WTC11 (cell line): ENCODE results near the gene FA2H. TPM values are rescaled to one million over a fixed set of nuclear protein-coding genes. Genes with fewer than 3 reads are reported as not detected.

Experiments used
- ATAC-seq: fragments of 200-7000 bp; cut with Tn5 transposase; 2 replicates; pipeline ENCODE4 v1.10.0; 2021; ENCODE audit warnings: mild to moderate bottlenecking, moderate library complexity
- CTCF ChIA-PET: fragments of 300-600 bp; sonication (Branson Sonifier 250); formaldehyde crosslinking; loops from one replicate; lab custom pipeline; 2021; ENCODE audit warnings: antibody characterized with exemption; lab: Charles Lee
- POLR2A ChIA-PET: fragments of 350-600 bp; sonication (Branson Sonifier 250); formaldehyde crosslinking; loops from one replicate; lab custom pipeline; 2021; ENCODE audit warnings: antibody characterized with exemption; lab: Charles Lee
- DNase-seq: peaks from one replicate; pipeline ENCODE4 v3.0.0; 2021; ENCODE audit warnings: low spot score
- H3K27ac Mint-ChIP-seq: 2 replicates; pipeline ENCODE4 v1.8.0; 2021; ENCODE audit warnings: mixed read lengths
- H3K27me3 Mint-ChIP-seq: 2 replicates; pipeline ENCODE4 v1.8.0; 2021; ENCODE audit warnings: low read depth, mild to moderate bottlenecking, moderate library complexity, mixed read lengths
- H3K36me3 Mint-ChIP-seq: 2 replicates; pipeline ENCODE4 v1.8.0; 2021; ENCODE audit warnings: mixed read lengths
- H3K4me1 Mint-ChIP-seq: 2 replicates; pipeline ENCODE4 v1.8.0; 2022; ENCODE audit warnings: mixed read lengths
- H3K4me3 Mint-ChIP-seq: 2 replicates; pipeline ENCODE4 v1.8.0; 2021; ENCODE audit warnings: mild to moderate bottlenecking, moderate library complexity, mixed read lengths
- H3K9me3 Mint-ChIP-seq: 2 replicates; pipeline ENCODE4 v1.8.0; 2021; ENCODE audit warnings: mixed read lengths
- ATF1 ChIP-seq: sonication (generic); formaldehyde crosslinking; IDR thresholded peaks from 2 replicates; pipeline ENCODE4 v1.8.1; 2023; ENCODE audit warnings: mild to moderate bottlenecking, moderate library complexity, missing genetic modification reagents
- EMX1 ChIP-seq: fragments of 250-450 bp; sonication (Bioruptor Pico); IDR thresholded peaks from 2 replicates; pipeline ENCODE4 v1.8.0; 2021; ENCODE audit warnings: mild to moderate bottlenecking
- JAZF1 ChIP-seq: fragments of 250-450 bp; sonication (Bioruptor Pico); IDR thresholded peaks from 2 replicates; pipeline ENCODE4 v1.9.0; 2021; ENCODE audit warnings: moderate library complexity, mild to moderate bottlenecking, inconsistent platforms
- MYBL2 ChIP-seq: sonication (generic); formaldehyde crosslinking; IDR thresholded peaks from 2 replicates; pipeline ENCODE4 v1.8.1; 2023; ENCODE audit warnings: mild to moderate bottlenecking, moderate library complexity, missing genetic modification reagents
- NFYB ChIP-seq: sonication (generic); formaldehyde crosslinking; conservative IDR thresholded peaks from 2 replicates; pipeline ENCODE4 v1.8.0; 2022; ENCODE audit warnings: low read depth, missing genetic modification reagents
- SMAD4 ChIP-seq: sonication (generic); formaldehyde crosslinking; IDR thresholded peaks from 2 replicates; pipeline ENCODE4 v1.8.0; 2022; ENCODE audit warnings: mild to moderate bottlenecking, missing genetic modification reagents
- TP53 ChIP-seq: sonication (generic); formaldehyde crosslinking; IDR thresholded peaks from 2 replicates; pipeline ENCODE4 v1.8.1; 2023; ENCODE audit warnings: mild to moderate bottlenecking, missing genetic modification reagents
- ZBTB21 ChIP-seq: sonication (generic); formaldehyde crosslinking; IDR thresholded peaks from 2 replicates; pipeline ENCODE4 v1.8.1; 2023; ENCODE audit warnings: mild to moderate bottlenecking, missing genetic modification reagents, borderline replicate concordance
- ZNF232 ChIP-seq: sonication (generic); formaldehyde crosslinking; IDR thresholded peaks from 2 replicates; pipeline ENCODE4 v1.8.0; 2022; ENCODE audit warnings: mild to moderate bottlenecking, missing genetic modification reagents
- ZNF263 ChIP-seq: sonication (generic); formaldehyde crosslinking; IDR thresholded peaks from 2 replicates; pipeline ENCODE4 v1.8.1; 2022; ENCODE audit warnings: low read depth, mild to moderate bottlenecking, moderate library complexity, missing genetic modification reagents
- ZNF423 ChIP-seq: fragments of 250-450 bp; sonication (Bioruptor Pico); IDR thresholded peaks from 2 replicates; pipeline ENCODE4 v2.1.2; 2022; ENCODE audit warnings: mild to moderate bottlenecking, moderate library complexity
- ZNF671 ChIP-seq: fragments of 250-450 bp; sonication (Bioruptor Pico); IDR thresholded peaks from 2 replicates; pipeline ENCODE4 v1.8.0; 2021; ENCODE audit warnings: mild to moderate bottlenecking
- total RNA-seq: library from RNA; stranded (reverse); gene quantifications from 3 replicates; pipeline ENCODE4 v1.2.3, GENCODE V29; 2021
- TF ChIP-seq, protein P1 (sequence below): sonication (generic); formaldehyde crosslinking; IDR thresholded peaks from 2 replicates; pipeline ENCODE4 v1.8.1; 2022; ENCODE audit warnings: low read depth, missing genetic modification reagents, borderline replicate concordance
- TF ChIP-seq, protein P2 (sequence below): fragments of 250-450 bp; sonication (Bioruptor Pico); IDR thresholded peaks from 2 replicates; pipeline ENCODE4 v1.9.0; 2021; ENCODE audit warnings: mild to moderate bottlenecking
- TF ChIP-seq, protein P3 (sequence below): fragments of 250-450 bp; sonication (Bioruptor Pico); IDR thresholded peaks from 2 replicates; pipeline ENCODE4 v1.9.0; 2021; ENCODE audit warnings: moderate library complexity, mild to moderate bottlenecking, inconsistent platforms, borderline replicate concordance
- TF ChIP-seq, protein P4 (sequence below): sonication (generic); formaldehyde crosslinking; IDR thresholded peaks from 2 replicates; pipeline ENCODE4 v1.8.1; 2023; ENCODE audit warnings: mild to moderate bottlenecking, moderate library complexity, missing genetic modification reagents
- TF ChIP-seq, protein P5 (sequence below): fragments of 250-450 bp; sonication (Bioruptor Pico); IDR thresholded peaks from 2 replicates; pipeline ENCODE4 v1.9.0; 2021; ENCODE audit warnings: mild to moderate bottlenecking
- TF ChIP-seq, protein P6 (sequence below): sonication (generic); formaldehyde crosslinking; IDR thresholded peaks from 2 replicates; pipeline ENCODE4 v1.8.1; 2022; ENCODE audit warnings: low read depth, mild to moderate bottlenecking, moderate library complexity, missing genetic modification reagents, borderline replicate concordance

Gene FA2H
- total RNA-seq, 1 experiment from 2014 or later: 10.9 TPM

DNA sequence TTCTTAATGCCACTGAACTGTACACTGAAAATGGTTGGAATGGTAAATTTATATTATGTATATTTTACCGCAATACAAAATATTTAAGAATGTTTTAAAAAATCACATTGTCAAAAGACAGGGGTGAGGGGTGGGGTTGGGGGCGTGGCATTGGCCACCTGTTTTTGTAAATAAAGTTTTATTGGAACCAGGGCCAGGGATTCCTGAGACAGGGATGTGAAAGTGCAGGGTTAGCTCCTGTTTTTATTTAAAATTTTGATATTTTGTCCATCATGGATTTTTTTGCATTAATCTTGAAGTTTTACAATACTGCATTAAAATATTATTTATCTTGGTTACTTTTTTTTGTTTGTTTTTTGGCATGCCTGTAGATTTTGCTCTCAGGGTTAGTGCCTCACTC lies 2.3 kb upstream of the FA2H start:
- Mint-ChIP-seq H3K36me3 (no peaks in the 10 kb centered on the region), H3K27me3 (peaks cover 31% of the 10 kb centered on the region), H3K4me3 (no peak overlapping the region), H3K9me3 (no peaks in the 10 kb centered on the region), H3K4me1 (peaks cover 28% of the 10 kb centered on the region), H3K27ac (no peak overlapping the region)
- no peak for DNase-seq
- ATAC-seq: no peak
- POLR2A ChIA-PET: no interaction called here
- TF ChIP-seq ATF1 (no peak), MYBL2 (CRISPR knock-in tag) (no peak), ZNF423 (CRISPR knock-in tag) (no peak)
- TF ChIP-seq, protein P1, sequence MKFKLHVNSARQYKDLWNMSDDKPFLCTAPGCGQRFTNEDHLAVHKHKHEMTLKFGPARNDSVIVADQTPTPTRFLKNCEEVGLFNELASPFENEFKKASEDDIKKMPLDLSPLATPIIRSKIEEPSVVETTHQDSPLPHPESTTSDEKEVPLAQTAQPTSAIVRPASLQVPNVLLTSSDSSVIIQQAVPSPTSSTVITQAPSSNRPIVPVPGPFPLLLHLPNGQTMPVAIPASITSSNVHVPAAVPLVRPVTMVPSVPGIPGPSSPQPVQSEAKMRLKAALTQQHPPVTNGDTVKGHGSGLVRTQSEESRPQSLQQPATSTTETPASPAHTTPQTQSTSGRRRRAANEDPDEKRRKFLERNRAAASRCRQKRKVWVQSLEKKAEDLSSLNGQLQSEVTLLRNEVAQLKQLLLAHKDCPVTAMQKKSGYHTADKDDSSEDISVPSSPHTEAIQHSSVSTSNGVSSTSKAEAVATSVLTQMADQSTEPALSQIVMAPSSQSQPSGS (CRISPR knock-in tag): no peak
- TF ChIP-seq, protein P2, sequence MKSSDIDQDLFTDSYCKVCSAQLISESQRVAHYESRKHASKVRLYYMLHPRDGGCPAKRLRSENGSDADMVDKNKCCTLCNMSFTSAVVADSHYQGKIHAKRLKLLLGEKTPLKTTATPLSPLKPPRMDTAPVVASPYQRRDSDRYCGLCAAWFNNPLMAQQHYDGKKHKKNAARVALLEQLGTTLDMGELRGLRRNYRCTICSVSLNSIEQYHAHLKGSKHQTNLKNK (CRISPR knock-in tag): no peak
- CTCF ChIA-PET: no interaction called here

DNA sequence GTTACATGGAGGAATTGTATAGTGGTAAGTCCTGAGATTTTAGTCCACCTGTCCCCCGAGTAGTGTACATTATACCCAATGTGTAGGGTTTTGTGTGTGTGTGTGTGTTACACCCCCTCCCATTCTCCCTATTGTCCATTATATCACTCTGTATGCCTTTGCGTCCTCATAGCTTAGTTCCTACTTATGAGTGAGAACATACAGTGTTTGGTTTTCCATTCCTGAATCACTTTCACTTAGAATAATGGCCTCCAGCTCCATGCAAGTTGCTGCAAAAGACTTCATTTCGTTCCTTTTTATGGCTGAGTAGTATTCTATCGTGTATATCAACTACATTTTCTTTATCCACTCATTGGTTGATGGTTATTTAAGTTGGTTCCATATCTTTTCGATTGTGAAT lies 635 bp upstream of the FA2H start:
- H3K4me1 Mint-ChIP-seq: peaks cover 22% of the 10 kb centered on the region
- ChIA-PET POLR2A (interaction anchor here (1.4 kb wide), 1 partner anchor 36 kb away, joined by 4 read pairs; no protein-coding TSS in a partner anchor), CTCF (interaction anchor here (0.6 to 2.5 kb wide), 28 partner anchors 12 to 335 kb away, joined by 3 to 36 read pairs (median 6); no protein-coding TSS in a partner anchor)
- no peak for DNase-seq
- no peak for ATAC-seq
- no peaks in the 10 kb centered on the region for H3K9me3 Mint-ChIP-seq
- H3K27ac Mint-ChIP-seq: peak overlapping the region; percentile 80; the same call in 1 of the 2 replicates
- H3K4me3 Mint-ChIP-seq: peak overlapping the region; percentile 68
- H3K36me3 Mint-ChIP-seq: no peaks in the 10 kb centered on the region
- peaks cover 31% of the 10 kb centered on the region for H3K27me3 Mint-ChIP-seq
- TF ChIP-seq, protein P3, sequence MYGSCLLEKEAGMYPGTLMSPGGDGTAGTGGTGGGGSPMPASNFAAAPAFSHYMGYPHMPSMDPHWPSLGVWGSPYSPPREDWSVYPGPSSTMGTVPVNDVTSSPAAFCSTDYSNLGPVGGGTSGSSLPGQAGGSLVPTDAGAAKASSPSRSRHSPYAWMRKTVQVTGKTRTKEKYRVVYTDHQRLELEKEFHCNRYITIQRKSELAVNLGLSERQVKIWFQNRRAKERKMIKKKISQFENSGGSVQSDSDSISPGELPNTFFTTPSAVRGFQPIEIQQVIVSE (CRISPR knock-in tag): no peak
- no peak for TF ChIP-seq JAZF1 (CRISPR knock-in tag)
- TF ChIP-seq ZNF671 (CRISPR knock-in tag): no peak
- TF ChIP-seq ZNF263 (CRISPR knock-in tag): no peak
- TF ChIP-seq, protein P4, sequence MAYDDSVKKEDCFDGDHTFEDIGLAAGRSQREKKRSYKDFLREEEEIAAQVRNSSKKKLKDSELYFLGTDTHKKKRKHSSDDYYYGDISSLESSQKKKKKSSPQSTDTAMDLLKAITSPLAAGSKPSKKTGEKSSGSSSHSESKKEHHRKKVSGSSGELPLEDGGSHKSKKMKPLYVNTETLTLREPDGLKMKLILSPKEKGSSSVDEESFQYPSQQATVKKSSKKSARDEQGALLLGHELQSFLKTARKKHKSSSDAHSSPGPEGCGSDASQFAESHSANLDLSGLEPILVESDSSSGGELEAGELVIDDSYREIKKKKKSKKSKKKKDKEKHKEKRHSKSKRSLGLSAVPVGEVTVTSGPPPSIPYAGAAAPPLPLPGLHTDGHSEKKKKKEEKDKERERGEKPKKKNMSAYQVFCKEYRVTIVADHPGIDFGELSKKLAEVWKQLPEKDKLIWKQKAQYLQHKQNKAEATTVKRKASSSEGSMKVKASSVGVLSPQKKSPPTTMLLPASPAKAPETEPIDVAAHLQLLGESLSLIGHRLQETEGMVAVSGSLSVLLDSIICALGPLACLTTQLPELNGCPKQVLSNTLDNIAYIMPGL (CRISPR knock-in tag): no peak
- TF ChIP-seq EMX1 (CRISPR knock-in tag): no peak
- TF ChIP-seq, protein P5, sequence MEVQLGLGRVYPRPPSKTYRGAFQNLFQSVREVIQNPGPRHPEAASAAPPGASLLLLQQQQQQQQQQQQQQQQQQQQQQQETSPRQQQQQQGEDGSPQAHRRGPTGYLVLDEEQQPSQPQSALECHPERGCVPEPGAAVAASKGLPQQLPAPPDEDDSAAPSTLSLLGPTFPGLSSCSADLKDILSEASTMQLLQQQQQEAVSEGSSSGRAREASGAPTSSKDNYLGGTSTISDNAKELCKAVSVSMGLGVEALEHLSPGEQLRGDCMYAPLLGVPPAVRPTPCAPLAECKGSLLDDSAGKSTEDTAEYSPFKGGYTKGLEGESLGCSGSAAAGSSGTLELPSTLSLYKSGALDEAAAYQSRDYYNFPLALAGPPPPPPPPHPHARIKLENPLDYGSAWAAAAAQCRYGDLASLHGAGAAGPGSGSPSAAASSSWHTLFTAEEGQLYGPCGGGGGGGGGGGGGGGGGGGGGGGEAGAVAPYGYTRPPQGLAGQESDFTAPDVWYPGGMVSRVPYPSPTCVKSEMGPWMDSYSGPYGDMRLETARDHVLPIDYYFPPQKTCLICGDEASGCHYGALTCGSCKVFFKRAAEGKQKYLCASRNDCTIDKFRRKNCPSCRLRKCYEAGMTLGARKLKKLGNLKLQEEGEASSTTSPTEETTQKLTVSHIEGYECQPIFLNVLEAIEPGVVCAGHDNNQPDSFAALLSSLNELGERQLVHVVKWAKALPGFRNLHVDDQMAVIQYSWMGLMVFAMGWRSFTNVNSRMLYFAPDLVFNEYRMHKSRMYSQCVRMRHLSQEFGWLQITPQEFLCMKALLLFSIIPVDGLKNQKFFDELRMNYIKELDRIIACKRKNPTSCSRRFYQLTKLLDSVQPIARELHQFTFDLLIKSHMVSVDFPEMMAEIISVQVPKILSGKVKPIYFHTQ (CRISPR knock-in tag): no peak
- TF ChIP-seq, protein P6, sequence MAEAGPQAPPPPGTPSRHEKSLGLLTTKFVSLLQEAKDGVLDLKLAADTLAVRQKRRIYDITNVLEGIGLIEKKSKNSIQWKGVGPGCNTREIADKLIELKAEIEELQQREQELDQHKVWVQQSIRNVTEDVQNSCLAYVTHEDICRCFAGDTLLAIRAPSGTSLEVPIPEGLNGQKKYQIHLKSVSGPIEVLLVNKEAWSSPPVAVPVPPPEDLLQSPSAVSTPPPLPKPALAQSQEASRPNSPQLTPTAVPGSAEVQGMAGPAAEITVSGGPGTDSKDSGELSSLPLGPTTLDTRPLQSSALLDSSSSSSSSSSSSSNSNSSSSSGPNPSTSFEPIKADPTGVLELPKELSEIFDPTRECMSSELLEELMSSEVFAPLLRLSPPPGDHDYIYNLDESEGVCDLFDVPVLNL (CRISPR knock-in tag): no peak
- no peak for TF ChIP-seq ZNF232
- TF ChIP-seq ZBTB21 (CRISPR knock-in tag): no peak
- TF ChIP-seq SMAD4 (CRISPR knock-in tag): no peak
- TF ChIP-seq NFYB (CRISPR knock-in tag): no peak
- TF ChIP-seq TP53 (CRISPR knock-in tag): no peak
